GM13976 (cell line): ENCODE data around the gene TSSC4.

Experiments used
- DNase-seq: peaks from one replicate; pipeline ENCODE4 v3.0.0; 2012; ENCODE audit warnings: low spot score
- CTCF ChIP-seq: IDR thresholded peaks from 2 replicates; pipeline ENCODE4 v1.5.1; 2012; ENCODE audit warnings: borderline replicate concordance, mild to moderate bottlenecking; ENCODE audit not compliant: insufficient read depth; ENCODE audit errors: extremely low read depth, missing control alignments, control extremely low read depth
- in situ Hi-C: fragments of 300-500 bp; cut with MboI; formaldehyde crosslinking; loops from one replicate; pipeline ENCODE4 v1.12.0; 2022; ENCODE audit warnings: low sequenced_read_pairs, mixed read lengths, inconsistent platforms; ENCODE audit not compliant: unreplicated experiment

Gene TSSC4

GRCh38 chr11:2391181-2391975, 9.2 kb upstream of the TSSC4 start:
- no peak for TF ChIP-seq CTCF
- no peak for DNase-seq
- in situ Hi-C loops: no loop called here

- no peak for TF ChIP-seq CTCF
- DNase-seq: no peak
- in situ Hi-C loops: no loop called here
Measured at GRCh38 chr11:2392241-2392959, 8.2 kb upstream of the TSSC4 start.

- DNase-seq: no peak
- in situ Hi-C loops: no loop called here
- TF ChIP-seq CTCF: no peak
Measured at GRCh38 chr11:2393111-2393868, 7.3 kb upstream of the TSSC4 start.

GRCh38 chr11:2393941-2394817, 6.4 kb upstream of the TSSC4 start:
- no peak for DNase-seq
- TF ChIP-seq CTCF: no peak
- in situ Hi-C loops: no loop called here

GRCh38 chr11:2394818-2395105, 5.8 kb upstream of the TSSC4 start:
- DNase-seq: no peak
- in situ Hi-C loops: no loop called here
- no peak for TF ChIP-seq CTCF
